PC-3 (cell line): ENCODE measurements around the gene SPEM1. TPM values are rescaled to one million over a fixed set of nuclear protein-coding genes. Genes with fewer than 3 reads are reported as not detected.

ENCODE experiments used
- total RNA-seq: library from RNA; depleted of rRNA; stranded (reverse); fragments of >200 nt; gene quantifications from 2 replicates; pipeline ENCODE4 v1.2.3, GENCODE V29; 2014; rRNA removed

Gene SPEM1
- total RNA-seq, 1 experiment from 2014 or later, result not detected

Other genes with a start within 250 kb of the SPEM1 start
- 0.95 and 2.2 TPM in 2 replicates for gene ASGR1, start 241.0 kb upstream of the SPEM1 start, total RNA-seq
- 6.5 and 12.8 TPM in 2 replicates for gene DLG4, start 200.5 kb upstream of the SPEM1 start, total RNA-seq
- 558 and 646 TPM in 2 replicates for gene ACADVL, start 200.4 kb upstream of the SPEM1 start, total RNA-seq
- gene DVL2, start 185.8 kb upstream of the SPEM1 start, total RNA-seq, result 36.9 and 65.7 TPM in 2 replicates
- 20.8 and 32.7 TPM in 2 replicates for gene PHF23, start 180.9 kb upstream of the SPEM1 start, total RNA-seq
- gene GABARAP, start 177.9 kb upstream of the SPEM1 start, total RNA-seq, result 88.2 and 103 TPM in 2 replicates
- gene CTDNEP1, start 168.6 kb upstream of the SPEM1 start, total RNA-seq, result 52.4 and 68.5 TPM in 2 replicates
- 60.5 and 67.5 TPM in 2 replicates for gene ELP5, start 168.1 kb upstream of the SPEM1 start, total RNA-seq
- gene CLDN7, start 157.8 kb upstream of the SPEM1 start, total RNA-seq, result 147 and 180 TPM in 2 replicates
- gene SLC2A4, start 138.6 kb upstream of the SPEM1 start, total RNA-seq, result 0.29 TPM in 1 of 2 replicates, not detected in the other
- 1.1 and 1.4 TPM in 2 replicates for gene YBX2, start 125.7 kb upstream of the SPEM1 start, total RNA-seq
- 1,140 and 1,203 TPM in 2 replicates for gene EIF5A, start 112.7 kb upstream of the SPEM1 start, total RNA-seq
- gene GPS2, start 105.0 kb upstream of the SPEM1 start, total RNA-seq, result 30.8 and 45.8 TPM in 2 replicates
- 21.4 and 27.7 TPM in 2 replicates for gene NEURL4, start 91.0 kb upstream of the SPEM1 start, total RNA-seq
- not detected in 2 replicates for gene ACAP1, start 83.8 kb upstream of the SPEM1 start, total RNA-seq
- gene KCTD11, start 68.2 kb upstream of the SPEM1 start, total RNA-seq, result 7.0 and 7.6 TPM in 2 replicates
- not detected in 2 replicates for gene TMEM95, start 65.2 kb upstream of the SPEM1 start, total RNA-seq
- 10.8 and 13.5 TPM in 2 replicates for gene TNK1, start 39.2 kb upstream of the SPEM1 start, total RNA-seq
- 53.8 and 62.7 TPM in 2 replicates for gene PLSCR3, start 25.8 kb upstream of the SPEM1 start, total RNA-seq
- 56.6 and 82.4 TPM in 2 replicates for gene TMEM256, start 16.2 kb upstream of the SPEM1 start, total RNA-seq
- gene NLGN2, start 12.5 kb upstream of the SPEM1 start, total RNA-seq, result 7.4 and 12.7 TPM in 2 replicates
- not detected in 2 replicates for gene SPEM2, start 5.3 kb downstream of the SPEM1 start, total RNA-seq
- gene SPEM3, start 8.5 kb downstream of the SPEM1 start, total RNA-seq, result not detected in 2 replicates
- gene TMEM102, start 15.1 kb downstream of the SPEM1 start, total RNA-seq, result 14.0 and 17.9 TPM in 2 replicates
- 0.69 and 1.0 TPM in 2 replicates for gene FGF11, start 19.2 kb downstream of the SPEM1 start, total RNA-seq
- 2.1 and 2.9 TPM in 2 replicates for gene CHRNB1, start 24.7 kb downstream of the SPEM1 start, total RNA-seq
- 14.7 and 18.4 TPM in 2 replicates for gene ZBTB4, start 59.3 kb downstream of the SPEM1 start, total RNA-seq
- not detected in 2 replicates for gene SLC35G6, start 61.1 kb downstream of the SPEM1 start, total RNA-seq
- 47.1 and 95.7 TPM in 2 replicates for gene POLR2A, start 64.0 kb downstream of the SPEM1 start, total RNA-seq
- 15.2 and 24.2 TPM in 2 replicates for gene TNFSF12, start 128.7 kb downstream of the SPEM1 start, total RNA-seq
- 3.6 and 5.2 TPM in 2 replicates for gene TNFSF13, start 138.4 kb downstream of the SPEM1 start, total RNA-seq
- gene SENP3, start 141.6 kb downstream of the SPEM1 start, total RNA-seq, result 82.8 and 88.7 TPM in 2 replicates
- gene CD68, start 159.3 kb downstream of the SPEM1 start, total RNA-seq, result 30.2 and 32.4 TPM in 2 replicates
- 71.0 and 94.1 TPM in 2 replicates for gene MPDU1, start 163.5 kb downstream of the SPEM1 start, total RNA-seq
- 6.3 and 7.0 TPM in 2 replicates for gene SOX15, start 169.8 kb downstream of the SPEM1 start, total RNA-seq
- 51.4 and 67.2 TPM in 2 replicates for gene FXR2, start 194.6 kb downstream of the SPEM1 start, total RNA-seq
- 27.6 and 33.1 TPM in 2 replicates for gene SAT2, start 207.5 kb downstream of the SPEM1 start, total RNA-seq
- not detected in 2 replicates for gene SHBG, start 209.8 kb downstream of the SPEM1 start, total RNA-seq
- not detected in 2 replicates for gene ATP1B2, start 230.6 kb downstream of the SPEM1 start, total RNA-seq